GM21529 (cell line): ENCODE measurements around the gene SASH1.
"Not testable (repeated sequence)": the region's sequence is repeated elsewhere in the genome, so short reads cannot be mapped to it uniquely, and the experiment has no call there.

Experiments
- ATAC-seq: cut with Tn5 transposase; IDR thresholded peaks from one replicate; pipeline ENCODE4 v1.9.1; 2021; ENCODE audit not compliant: unreplicated experiment

Gene SASH1

DNA sequence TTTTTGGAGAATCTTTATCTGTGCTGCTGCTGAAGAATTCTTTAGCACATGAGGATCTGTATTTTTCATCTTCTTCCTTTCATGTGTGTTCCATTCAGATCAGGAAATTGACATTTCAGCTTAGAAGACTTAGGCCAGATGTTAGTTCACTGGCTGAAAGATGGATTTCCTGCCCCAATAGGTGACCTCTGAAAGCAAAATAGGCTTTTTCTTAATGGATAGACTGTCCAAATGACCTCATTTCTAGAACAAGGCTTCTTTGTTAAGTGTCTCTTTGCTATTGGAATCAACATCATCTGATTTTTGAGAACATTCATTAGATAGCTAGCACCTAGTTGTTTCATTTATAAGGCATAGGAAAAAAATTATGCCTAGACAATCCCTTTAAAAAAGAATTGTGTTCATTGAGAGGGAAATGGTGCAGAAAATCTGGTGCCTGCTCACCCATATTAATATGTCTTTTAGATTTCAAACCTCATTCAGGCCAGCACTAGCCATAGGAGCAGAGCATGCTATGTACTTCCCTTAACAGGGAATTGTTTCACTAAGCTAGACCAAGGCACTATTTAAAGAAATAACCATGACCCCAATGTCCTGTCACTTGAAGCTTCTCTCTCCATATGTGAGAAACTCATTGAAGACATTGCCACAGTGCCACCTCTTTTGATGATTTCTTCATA lies 13.6 kb upstream of the SASH1 start:
- no peak for ATAC-seq

DNA sequence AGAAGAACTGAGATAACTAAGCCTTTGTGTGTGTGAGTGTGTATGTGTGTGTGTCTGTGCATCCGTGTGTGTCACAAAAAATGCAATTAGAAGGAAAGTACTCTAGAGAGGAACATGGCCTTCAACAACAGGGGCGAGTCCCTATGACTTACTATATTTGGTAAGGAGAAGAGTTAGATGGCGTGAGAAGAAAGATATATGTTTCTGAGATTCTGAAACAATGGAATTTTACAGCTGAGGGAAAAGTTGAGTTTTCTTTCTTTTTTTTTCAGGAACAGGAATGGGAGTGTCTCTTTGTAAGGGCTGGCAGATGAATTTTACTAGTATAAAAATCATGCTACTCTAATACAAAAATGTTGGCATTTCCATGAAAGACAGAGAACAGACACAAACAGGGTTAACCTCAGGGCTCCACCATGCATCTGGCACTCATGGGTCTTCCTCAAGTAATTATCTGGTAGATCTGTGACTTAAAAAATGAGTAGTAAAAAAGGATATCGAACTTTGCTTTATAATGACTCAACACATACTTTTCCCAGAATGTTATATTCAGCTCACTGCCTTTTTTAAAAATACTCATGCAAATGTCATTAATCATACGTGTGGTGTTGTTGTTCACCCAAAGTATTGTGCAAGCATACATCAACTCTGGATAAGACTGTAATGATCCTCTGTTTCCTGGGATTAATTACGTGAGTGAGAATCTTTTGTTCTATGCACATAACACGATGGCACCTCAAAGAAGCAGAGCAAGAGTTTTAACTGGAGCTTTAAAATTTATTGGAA lies 12.8 kb upstream of the SASH1 start:
- ATAC-seq, result no peak

- ATAC-seq, result no peak
Measured at GRCh38 chr6:148332088-148332487, 10.6 kb upstream of the SASH1 start.

GRCh38 chr6:148336901-148337300 lies 5.7 kb upstream of the SASH1 start:
- ATAC-seq, result no peak

- no peak for ATAC-seq
Measured at GRCh38 chr6:148339766-148340165, 2.9 kb upstream of the SASH1 start.

- ATAC-seq, result no peak
Measured at GRCh38 chr6:148340586-148341297, 1.9 kb upstream of the SASH1 start.

- ATAC-seq, result no peak
Measured at GRCh38 chr6:148342100-148342349, 613 bp upstream of the SASH1 start.

GRCh38 chr6:148343047-148343782 lies 577 bp downstream of the SASH1 start:
- no peak for ATAC-seq

DNA sequence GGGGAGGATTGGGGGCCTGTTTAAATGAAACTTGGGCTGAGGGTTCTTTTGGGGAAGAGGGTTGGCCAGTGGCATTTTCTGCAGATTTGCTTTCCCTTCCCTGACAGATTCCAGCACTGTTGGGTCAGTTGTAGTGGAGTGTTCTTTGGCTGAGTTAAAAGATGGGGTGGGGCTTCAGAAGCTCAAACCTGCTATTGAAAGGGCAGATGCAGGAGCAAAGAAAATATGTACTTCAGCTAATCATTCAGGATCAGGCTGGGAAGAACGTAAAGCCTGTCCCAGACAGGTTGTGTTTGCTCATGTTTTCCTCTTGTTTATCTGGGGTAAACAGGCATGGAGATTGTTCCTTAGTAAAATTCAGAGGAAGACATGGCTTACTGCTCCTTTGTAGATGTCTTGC lies 2.5 kb downstream of the SASH1 start:
- ATAC-seq, result no peak

DNA sequence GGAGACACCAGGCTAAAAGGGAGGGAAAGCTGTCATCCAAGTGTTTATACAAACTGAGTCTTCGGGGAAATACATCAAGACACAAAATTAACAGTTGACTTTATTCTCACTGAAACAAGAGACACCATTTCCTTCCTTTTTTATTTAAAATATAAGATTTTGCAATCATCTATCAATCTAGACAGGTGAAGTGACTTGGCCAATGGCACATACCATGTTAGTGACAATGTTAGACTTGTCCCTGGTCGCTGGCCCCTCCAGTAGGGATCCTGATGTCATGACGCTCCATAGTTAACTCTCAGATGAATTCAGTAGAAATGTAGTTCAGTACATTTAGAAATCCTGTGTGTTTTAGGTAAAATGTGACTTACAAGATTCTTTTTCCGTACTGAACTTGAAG lies 2.9 kb downstream of the SASH1 start:
- ATAC-seq, result no peak

DNA sequence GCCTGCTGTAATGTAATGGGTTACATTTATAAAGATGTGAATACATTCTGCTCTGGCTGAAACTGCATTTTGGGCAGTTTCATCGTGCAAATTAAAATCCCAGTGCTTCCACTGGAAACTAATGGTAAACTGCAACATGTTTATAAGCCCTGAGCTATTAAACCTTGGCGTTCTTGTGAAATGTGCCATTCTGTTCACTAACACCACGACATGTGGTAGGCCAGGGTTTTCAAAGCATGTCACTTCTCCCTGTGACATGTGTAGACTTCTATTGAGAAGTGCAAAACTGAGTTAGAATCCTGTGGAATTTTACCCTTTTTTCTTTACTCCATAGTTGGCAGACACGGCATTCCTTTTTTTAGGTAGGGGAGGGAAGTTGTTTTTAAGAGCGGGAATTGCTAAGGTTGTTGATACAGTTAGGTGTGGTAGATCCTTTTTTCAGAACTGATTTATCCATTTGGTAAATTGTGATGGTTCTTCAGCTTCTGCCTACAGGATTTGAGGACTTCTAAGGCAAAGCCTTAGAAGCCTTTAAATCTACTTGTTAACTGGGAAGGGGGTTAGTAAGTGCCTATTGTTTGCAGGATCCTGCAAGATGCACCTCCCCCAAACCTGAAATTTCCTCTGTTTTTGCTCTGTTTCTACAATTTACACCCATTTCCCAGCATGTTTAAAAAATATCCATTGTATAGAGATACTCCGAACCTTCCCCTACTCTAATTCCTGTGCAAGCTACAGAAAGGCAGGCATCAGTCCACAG lies 4.2 kb downstream of the SASH1 start:
- ATAC-seq, result no peak

- no peak for ATAC-seq
Measured at GRCh38 chr6:148347441-148348054, 4.9 kb downstream of the SASH1 start.

- ATAC-seq, result no peak
Measured at GRCh38 chr6:148348335-148348734, 5.7 kb downstream of the SASH1 start.

GRCh38 chr6:148348778-148349177 lies 6.1 kb downstream of the SASH1 start:
- no peak for ATAC-seq

DNA sequence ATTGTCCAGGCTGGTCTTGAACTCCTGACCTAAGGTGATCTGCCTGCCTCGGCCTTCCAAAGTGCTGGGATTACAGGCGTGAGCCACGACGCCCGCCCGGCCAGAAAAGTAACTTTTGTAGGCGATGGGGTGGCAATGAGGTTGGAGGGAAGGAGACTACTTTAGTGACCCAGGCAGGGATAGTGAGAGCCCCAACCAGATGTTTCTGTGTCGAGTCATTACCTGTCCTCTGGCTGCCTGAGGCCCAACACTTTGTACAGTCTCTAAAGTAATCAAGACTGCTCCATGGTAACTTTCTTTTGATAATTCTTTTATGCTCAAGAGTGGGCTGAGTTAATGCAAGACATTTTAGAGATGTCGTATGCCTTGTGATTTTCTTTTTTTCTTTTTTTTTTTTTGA lies 6.8 kb downstream of the SASH1 start:
- no peak for ATAC-seq

- no peak for ATAC-seq
Measured at GRCh38 chr6:148351309-148351708, 8.7 kb downstream of the SASH1 start.

GRCh38 chr6:148352421-148352820 lies 9.8 kb downstream of the SASH1 start:
- not testable (repeated sequence) for ATAC-seq

GRCh38 chr6:148358196-148358785 lies 15.7 kb downstream of the SASH1 start:
- no peak for ATAC-seq

GRCh38 chr6:148359228-148359627 lies 16.6 kb downstream of the SASH1 start:
- ATAC-seq, result no peak
